Measurements from ENCODE around the gene KRT37.

DNA sequence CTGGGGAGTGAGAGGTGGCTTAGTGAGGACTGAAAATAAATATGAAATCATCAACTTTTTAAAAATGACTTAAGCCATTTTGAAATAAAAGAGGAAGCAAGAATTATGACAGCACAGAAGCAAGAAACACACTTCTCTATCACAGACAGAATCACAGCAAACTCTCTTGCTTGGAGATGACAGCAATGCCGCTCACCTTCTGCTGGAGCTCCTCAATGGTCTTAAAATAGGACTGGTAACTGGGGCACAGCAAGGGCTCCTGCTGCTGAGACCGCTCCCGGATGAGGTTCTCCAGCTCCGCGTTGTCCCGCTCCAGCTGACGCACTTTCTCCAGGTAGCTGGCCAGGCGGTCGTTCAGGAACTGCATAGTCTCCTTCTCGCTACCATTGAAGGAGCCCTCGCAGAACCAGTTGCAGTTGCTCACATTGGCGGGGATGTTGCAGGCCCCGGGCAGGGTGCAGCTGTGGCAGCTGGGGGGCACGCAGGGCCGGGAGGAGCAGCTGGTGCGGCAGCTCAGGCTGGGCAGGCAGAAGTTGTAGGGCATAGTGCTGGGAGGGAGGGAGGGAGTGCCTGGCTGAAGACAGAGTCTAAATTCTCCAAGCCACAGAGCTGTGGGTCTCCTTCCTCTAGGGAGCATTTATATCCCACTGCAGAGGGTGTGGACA is 27.3 kb downstream of the KRT37 start, which contains the start of gene KRT31:
- TF ChIP-seq, protein P1, sequence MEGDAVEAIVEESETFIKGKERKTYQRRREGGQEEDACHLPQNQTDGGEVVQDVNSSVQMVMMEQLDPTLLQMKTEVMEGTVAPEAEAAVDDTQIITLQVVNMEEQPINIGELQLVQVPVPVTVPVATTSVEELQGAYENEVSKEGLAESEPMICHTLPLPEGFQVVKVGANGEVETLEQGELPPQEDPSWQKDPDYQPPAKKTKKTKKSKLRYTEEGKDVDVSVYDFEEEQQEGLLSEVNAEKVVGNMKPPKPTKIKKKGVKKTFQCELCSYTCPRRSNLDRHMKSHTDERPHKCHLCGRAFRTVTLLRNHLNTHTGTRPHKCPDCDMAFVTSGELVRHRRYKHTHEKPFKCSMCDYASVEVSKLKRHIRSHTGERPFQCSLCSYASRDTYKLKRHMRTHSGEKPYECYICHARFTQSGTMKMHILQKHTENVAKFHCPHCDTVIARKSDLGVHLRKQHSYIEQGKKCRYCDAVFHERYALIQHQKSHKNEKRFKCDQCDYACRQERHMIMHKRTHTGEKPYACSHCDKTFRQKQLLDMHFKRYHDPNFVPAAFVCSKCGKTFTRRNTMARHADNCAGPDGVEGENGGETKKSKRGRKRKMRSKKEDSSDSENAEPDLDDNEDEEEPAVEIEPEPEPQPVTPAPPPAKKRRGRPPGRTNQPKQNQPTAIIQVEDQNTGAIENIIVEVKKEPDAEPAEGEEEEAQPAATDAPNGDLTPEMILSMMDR (conservative IDR thresholded peaks at IDR 0.05; ENCODE audit: low read depth, low read length), result no peak
- TF ChIP-seq EZH2 (IDR thresholded peaks at IDR 0.05; ENCODE audit: low read length, unreplicated experiment), result no peak
- TF ChIP-seq EZH2phosphoT487 (IDR thresholded peaks at IDR 0.05; ENCODE audit: borderline replicate concordance, low read length), result no peak

All from PC-3 (cell line).